ENCODE measurements around the gene PTPN18.
"Not testable (repeated sequence)": the region's sequence is repeated elsewhere in the genome, so short reads cannot be mapped to it uniquely, and the experiment has no call there.

Gene PTPN18

GRCh38 chr2:130355578-130356431 is at the start of gene PTPN18:
PTPN18 (plus strand) TSS chr2:130356056; CDS start chr2:130356108, 52 bp downstream.
- peak; percentile 97 for DNase-seq

- no peak for DNase-seq
These were observed 48.0 kb upstream of the PTPN18 start for GRCh38 chr2:130307850-130308249.

GRCh38 chr2:130310881-130311280 is 45.0 kb upstream of the PTPN18 start:
- DNase-seq, result no peak

GRCh38 chr2:130313812-130314334 is 42.0 kb upstream of the PTPN18 start:
- no peak for DNase-seq

GRCh38 chr2:130314377-130314776 is 41.5 kb upstream of the PTPN18 start:
- no peak for DNase-seq

- no peak for DNase-seq
These were observed 39.3 kb upstream of the PTPN18 start for GRCh38 chr2:130316596-130316995.

GRCh38 chr2:130318906-130319305 is 37.0 kb upstream of the PTPN18 start:
- DNase-seq, result no peak

GRCh38 chr2:130319536-130319935 is 36.3 kb upstream of the PTPN18 start:
- no peak for DNase-seq

- no peak for DNase-seq
These were observed 27.9 kb upstream of the PTPN18 start for GRCh38 chr2:130327703-130328527.

GRCh38 chr2:130328710-130329109 is 27.1 kb upstream of the PTPN18 start:
- DNase-seq, result no peak

GRCh38 chr2:130332271-130333073 is 23.4 kb upstream of the PTPN18 start:
- DNase-seq, result peak; percentile 85

GRCh38 chr2:130333253-130333652 is 22.6 kb upstream of the PTPN18 start:
- DNase-seq, result not testable (repeated sequence)

GRCh38 chr2:130334026-130334425 is 21.8 kb upstream of the PTPN18 start:
- DNase-seq, result no peak

GRCh38 chr2:130335226-130335625 is 20.6 kb upstream of the PTPN18 start:
- DNase-seq, result no peak

- no peak for DNase-seq
These were observed 19.5 kb upstream of the PTPN18 start for GRCh38 chr2:130336150-130336876.

GRCh38 chr2:130336877-130337734 is 18.8 kb upstream of the PTPN18 start:
- DNase-seq, result peak; percentile 36

GRCh38 chr2:130337735-130338325 is 18.0 kb upstream of the PTPN18 start:
- DNase-seq, result peak; percentile 76

GRCh38 chr2:130338793-130339345 is 17.0 kb upstream of the PTPN18 start:
- DNase-seq, result no peak

- DNase-seq, result peak; percentile 8
These were observed 15.7 kb upstream of the PTPN18 start for GRCh38 chr2:130339885-130340745.

Measured in suppressor macrophage treated with lipopolysaccharide for 4 hours (primary cell).